Activated naive CD4-positive, alpha-beta T cell treated with anti-CD3 and anti-CD28 coated beads, Interleukin-2, amount 50 U/mL, for 16 hours (primary cell): ENCODE results near the gene RMC1.
"Not testable (repeated sequence)": the region's sequence is repeated elsewhere in the genome, so short reads cannot be mapped to it uniquely, and the experiment has no call there.

Source experiments
- DNase-seq: peaks from one replicate; pipeline ENCODE4 v3.0.0-alpha.2; 2020

The RMC1 gene

DNA sequence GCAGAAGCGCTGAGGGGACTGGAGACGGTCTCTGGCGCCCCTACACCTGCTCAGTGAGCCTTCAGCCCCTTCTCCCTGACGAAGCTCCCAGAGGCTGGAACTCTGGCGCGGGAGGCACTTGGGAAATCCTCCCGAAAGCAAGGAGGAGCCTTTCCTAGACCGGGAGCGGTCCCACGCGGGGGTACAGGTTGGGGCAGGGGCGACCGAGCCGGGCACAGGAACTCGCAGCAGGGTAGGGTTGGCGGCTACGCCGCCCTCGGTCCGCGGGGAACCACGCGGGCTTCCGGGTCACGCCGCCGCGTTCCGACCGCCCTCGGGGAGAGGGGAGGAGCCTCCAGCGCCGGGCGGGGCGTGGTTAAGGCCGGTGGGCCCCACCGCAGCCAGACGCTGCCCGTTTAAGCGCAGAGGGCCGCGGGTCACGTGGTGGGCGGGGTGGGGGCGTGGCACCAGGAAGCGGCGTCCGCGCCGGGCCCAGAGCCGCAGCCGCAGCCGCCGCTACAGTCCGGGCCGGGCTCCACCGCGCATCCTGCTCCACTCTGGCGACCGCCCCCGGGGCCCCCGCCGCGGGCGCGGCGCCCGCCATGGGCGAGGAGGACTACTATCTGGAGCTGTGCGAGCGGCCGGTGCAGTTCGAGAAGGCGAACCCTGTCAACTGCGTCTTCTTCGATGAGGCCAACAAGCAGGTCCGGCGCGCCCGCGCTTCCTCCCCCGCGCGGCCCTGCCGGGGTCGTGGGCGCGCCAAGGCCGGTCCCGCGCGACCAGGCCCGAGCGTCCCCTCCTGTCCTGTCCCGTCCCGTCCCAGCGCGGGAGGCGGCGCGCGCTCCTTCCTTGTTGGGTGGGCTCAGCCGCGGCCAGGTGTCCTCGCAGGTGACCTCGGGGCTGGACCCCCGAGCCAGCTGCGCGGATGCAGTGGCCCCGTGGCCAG, at the start of gene RMC1:
RMC1 (plus strand) TSS at position 474 of the 925 bp plus-strand sequence; CDS start at position 582, 108 bp downstream.
- peak; percentile 98 for DNase-seq

DNA sequence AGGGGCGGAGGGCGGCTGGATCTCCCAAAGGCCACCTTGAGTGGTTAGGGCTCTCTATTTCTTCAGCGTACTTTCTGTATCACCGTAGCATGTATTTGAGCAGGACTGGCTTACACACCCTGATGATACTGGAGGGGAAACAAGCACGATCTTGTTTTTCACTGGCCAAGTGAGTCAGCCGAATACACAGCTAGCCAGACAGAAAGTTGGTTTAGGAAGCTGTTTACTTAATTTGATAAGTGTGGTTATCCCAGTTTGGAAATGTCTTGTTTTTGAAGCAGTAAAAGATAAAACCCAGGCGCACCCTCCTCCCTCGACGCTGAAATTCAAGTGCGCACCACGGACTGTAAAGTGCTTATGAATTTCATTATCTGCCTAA, 49.6 kb upstream of the RMC1 start:
- no peak for DNase-seq

DNA sequence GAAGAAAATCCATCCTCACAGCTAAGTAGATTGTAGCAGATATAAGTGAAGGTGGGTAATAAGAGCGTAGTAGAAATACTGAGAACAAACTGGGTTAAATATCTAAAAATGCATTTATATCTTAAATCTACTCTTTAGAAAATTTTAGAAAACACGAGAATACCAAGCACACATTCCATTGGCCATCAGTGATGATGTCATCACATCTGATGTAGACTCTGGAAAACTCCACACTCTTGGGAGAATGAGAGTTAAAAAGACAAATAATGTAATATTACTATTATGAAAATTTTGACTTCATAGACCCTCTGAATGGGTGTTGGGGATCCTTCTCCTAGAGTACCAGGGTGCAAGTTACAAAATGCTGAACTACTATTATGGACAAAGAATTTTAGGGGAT, 46.5 kb upstream of the RMC1 start:
- DNase-seq, result no peak

DNA sequence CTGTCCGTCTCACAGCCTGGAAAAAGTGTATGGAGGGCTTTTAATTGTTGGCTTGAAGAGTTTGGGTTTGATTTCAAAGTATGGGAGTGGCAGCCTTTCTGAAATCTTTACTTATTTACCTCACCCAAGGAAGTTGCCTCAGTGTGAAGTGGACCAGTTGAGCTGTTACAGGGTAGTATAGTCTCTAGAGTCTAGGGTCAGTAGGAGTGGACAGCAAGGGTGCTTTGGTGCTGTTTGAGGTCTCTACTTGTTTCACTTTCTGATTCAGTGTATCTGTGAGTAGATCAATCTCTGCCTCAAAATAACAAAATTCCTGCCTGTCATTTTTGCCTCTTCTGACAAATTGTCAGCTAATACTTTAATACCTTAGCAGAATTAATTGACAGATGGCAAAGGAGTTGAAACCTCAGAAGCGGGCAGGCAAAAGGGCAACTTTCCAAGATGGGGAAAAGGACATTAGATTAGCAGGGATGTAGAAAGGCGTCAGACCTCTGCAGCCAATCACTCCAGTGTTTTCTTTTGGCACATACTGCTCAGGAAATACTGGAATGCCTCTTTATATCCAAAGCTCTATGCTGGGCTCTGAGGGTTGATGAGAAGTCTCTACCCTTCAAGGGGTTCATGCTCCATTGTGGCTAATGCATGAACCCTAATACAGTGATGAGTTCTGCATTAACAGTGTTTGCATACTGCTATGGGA, 44.3 kb upstream of the RMC1 start:
- DNase-seq, result no peak

DNA sequence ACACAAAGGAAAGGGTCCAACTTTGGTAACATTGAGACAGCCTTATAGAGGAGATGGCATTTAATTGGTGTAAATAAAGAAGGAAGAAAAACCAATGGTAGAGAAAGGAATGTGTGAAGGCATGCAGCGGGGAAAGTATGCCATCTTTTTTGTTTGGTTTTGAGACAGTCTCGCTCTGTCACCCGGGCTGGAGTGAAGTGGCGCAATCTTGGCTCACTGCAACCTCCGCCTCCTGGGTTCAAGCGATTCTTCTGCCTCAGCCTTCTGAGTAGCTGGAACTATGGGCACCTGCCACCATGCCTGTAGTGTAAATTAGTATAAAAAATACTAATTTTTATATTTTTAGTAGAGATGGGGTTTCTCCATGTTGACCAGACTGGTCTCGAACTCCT, 43.8 kb upstream of the RMC1 start:
- no peak for DNase-seq

DNA sequence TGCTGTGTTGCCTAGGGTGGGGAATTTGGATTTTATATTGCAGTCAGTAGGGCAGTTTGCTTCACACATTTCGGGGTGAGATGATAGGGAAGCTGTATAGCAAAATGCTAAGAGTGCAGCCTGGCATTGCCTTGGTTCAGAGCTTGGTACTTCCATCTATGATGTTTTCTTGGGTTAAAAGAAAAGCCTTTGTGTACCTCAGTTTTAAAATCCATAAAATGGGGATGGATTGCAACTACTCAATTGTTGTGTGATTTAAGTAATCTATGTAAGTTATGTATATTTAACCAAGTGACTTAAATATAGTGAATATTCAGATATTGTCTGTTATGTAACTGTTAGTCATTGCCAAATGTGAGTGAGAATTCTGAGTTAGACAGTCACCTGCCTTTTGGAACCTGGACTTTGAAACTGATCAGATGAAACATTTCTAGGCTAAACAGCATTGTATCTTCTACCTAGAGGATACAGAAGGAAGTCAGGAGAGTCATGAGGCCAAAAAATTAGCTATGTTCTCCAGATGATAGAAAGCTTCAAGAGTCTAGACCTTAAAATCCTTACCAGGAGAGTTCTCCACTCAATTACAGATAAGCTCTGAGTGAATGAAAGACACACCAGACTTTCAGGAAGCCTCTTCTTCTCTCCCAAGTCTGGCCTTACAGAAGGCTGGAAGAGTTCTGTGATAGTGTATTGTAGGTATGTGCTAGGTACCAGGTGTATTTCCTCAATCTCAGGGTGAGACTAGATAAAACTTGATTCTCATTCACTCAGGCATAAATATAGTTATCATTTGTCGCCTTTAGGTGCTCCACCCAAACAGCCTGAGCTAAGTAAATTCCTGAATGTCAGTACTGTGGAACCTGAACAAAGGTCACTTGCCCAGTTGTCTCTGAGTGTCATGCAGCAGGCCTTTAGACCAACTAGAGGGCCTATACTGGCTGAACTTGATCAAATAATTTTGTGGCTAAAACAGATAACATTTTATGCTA, 42.7 kb upstream of the RMC1 start:
- no peak for DNase-seq

DNA sequence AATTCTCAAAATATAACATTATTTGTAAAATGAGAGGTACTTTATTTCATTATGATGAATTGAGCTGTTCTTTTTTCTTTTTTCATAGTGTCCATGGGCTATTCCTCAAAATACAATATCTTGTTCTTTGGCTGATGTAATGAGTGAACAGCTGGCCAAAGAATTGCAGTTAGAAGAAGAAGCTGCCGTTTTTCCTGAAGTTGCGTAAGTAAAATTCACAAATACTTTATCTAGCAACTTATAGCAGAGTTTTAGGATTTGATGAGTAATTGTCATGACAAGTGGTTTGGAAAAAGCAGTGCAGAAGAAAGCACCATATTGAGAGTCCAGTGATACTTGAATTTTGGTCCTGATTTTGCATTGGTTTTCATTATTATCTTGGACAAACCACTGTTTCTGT, 40.4 kb upstream of the RMC1 start:
- no peak for DNase-seq

DNA sequence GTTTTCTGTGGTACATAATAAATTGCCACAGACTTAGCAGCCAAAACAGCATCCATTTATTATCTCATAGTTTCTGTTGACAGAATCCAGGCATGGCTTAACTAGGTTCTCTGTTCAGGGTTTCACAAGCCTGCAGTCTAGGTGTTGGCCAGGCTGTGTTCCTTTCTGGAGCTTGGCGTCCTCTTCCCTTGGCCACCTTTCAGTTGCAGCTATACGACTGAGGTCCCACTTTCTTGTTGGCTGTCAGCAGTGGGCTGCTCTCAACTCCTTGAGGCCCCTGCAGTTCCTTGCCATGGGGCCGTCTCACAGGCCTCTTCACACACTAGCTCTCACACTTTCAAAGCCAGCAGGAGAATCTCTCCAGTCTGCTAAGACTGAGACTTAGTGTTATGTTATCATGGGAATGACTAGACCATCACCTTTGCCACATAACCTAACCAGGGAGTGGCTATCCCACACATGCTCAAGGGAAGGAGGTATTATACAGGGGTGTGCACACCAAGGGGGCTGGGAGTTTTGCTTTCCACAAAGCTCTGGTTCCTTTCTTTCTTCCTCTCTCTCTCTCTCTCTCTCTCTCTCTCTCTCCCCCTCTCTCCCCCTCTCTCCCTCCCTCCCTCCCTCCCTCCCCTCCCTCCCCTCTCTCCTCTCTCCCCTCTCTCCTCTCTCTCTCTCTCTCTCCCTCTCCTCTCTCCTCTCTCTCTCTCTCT, 34.4 kb upstream of the RMC1 start:
- no peak for DNase-seq

DNA sequence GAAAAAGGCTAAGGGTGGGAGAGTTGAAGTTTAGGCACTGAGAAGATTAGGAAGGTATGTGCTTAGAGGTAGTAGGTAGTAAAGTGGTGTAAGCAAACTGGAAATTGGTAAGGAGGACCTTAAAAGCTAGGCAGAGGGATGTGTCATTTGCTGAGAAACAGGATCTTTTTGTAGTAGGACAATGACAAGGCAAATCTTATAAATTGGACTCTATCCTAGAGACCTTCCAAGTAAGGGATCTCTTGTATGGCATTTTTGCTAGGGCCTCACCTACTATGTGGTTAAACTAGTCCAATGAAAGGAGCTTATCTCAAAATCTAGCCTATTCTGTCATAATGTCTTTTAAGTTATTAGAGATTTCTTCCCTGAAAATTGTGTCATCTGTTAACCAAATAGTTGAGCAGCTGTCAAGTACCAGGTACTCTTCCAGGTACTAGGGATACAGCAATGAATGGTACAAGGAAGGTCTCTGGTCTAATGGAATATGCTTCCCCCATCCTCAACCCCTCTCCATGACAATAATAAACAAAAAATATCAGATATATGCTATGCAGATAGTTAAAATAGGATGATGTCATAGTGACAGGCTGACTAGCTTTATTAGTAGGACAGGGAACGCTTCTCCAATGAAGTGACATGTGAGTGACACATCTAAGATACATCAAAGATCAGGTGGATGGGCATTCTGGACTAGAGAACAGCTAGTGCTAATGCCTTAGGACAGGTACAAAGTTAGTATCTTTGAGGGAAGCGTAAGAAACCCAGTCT, 32.5 kb upstream of the RMC1 start:
- no peak for DNase-seq

DNA sequence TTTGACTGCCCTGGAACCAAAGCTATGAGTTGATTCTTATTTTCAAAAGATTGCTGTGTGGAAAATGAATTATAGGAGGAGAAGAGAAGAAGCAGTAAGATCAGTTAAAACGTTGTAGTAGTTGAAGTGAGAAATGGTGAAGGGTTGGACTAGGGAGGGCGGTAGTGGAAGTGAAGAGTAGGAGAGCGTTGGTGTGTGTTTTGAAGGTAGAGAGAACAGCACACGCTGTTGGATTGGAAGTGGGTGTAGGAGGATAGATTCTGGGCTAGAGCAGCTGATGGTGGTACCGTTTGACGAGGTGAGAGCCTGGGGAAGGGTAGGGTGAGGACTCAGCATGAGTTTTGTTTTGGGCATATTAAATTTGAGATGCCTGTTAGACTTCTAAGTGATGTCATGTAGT, 31.8 kb upstream of the RMC1 start:
- DNase-seq, result no peak

DNA sequence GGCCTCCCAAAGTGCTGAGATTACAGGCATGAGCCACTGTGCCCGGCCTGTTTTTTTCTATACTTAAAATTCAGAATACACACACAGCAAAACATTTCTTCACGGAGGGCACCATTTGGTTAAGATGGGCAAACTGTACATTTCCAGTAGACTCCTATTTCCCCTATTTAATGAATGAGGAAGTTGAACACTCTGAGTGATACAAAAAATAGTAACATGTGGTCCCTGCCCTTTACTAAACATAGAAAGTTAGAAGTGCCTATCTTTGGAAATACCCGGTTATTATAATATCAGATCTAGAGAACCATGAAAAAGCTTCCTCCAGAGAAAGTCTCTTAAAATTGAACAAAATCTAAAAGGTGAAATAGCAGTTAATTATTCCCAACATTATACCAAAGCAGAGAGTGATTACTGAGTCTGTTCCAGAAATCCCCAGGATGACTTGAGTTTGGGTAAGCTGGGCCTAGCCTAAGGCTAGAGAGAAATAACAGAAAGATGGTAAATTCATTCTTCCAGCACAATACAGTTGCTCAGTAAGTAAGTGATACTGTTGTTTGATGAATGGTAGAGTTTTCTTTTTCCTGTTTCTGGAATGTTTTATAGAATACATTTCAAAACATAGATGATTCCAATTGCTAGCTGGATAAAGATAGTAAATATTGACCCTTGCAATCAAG, 23.3 kb upstream of the RMC1 start:
- no peak for DNase-seq

DNA sequence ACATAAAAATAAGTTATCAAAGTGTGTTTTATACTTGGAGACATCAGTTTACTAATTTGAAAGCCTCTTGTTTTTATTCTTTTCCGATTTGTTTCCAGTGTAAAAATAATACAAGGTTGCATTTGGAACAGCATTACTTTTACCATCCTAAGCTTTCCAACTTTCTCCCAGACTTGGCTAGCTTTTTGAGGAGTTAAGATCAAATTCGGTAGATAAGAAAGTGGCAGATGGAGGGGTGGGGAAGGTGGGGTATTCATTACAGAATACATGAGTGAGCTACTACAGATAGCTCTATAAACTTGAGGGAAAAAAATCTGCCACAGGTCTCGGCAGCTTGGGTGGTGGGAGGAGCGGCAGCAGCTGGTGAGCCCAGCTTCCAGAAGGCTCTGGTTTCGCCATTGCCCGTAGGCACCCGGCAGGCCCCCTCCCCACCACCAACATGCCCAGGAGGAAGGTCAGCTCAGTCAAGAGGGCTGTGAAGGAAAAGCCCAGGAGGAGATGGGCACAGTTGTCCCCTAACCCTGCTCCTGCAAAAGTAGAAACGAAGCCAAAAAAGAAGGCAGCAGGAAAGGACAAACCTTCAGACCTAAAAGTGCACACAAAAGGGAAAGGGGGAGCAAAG, 18.6 kb upstream of the RMC1 start:
- no peak for DNase-seq

DNA sequence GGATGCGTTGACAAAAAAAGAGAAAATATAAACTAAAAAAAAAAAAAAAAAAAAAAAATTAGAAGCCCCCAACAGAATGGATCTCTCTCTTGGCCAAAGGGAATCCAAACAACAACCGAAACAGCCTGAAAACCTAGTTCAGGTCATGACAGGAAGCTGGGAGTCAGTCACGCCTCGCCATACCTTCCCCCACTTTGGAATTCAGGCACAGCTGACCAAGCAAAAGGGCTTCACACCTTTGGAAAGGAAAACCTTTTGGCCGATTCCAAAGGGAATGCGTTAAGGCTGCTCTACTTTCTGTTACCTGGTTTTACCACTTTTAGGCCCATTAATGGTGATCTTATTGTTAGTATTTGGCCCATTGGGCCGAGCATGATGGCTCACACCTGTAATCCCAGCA, 17.9 kb upstream of the RMC1 start:
- no peak for DNase-seq

DNA sequence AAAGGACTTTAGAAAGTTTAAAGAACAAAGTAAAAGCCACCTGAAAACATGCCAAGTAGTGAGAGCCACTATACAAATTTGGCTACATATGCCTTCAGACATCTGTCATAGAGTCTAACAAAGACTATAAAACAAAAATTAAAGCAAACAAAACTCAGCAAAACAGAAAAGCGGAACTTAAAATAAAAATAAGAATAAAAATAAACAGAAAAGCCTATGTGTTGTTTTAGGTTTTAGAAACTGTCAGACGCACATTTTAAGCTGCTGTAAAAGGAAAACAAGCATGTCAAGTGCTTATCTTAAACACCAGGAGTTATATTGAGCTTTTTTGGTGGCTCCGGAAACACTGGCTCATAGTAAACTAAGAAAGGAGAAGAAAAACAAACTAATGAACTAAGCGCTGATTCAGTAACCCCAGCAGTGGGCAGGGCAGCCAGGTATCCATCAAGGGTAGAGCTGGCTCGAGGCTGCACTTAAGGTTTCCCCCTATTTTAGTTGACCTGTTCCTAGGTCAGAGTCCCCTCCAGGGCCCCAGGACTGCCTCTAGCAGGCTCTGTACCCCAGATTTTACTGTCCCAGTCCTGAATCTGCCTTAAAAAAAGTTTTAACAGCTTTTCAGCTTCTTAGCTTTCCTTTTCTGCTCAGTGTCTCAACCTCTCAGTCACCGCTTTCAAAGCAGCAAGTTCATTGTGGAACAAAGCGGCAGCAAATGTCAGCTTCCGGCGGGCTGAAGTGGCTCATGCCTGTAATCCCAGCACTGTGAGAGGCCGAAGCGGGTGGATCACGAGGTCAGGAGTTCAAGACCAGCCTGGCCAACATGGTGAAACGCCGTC, 15.4 kb upstream of the RMC1 start:
- peak; percentile 52 for DNase-seq

DNA sequence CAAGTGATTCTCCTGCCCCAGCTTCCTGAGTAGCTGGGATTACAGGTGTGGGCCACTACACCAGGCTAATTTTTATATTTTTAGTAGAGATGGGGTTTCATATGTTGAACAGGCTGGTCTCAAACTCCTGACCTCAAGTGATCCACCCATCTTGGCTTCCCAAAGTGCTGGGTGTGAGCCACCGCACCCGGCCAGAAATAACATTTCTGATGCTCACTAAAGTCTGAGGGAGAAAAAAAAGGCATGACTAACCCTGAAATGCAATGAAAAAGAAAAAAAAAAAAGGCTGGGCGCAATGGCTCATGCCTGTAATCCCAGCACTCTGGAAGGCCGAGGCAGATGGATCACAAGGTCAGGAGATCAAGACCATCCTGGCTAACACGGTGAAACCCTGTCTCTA, 13.7 kb upstream of the RMC1 start:
- not testable (repeated sequence) for DNase-seq

DNA sequence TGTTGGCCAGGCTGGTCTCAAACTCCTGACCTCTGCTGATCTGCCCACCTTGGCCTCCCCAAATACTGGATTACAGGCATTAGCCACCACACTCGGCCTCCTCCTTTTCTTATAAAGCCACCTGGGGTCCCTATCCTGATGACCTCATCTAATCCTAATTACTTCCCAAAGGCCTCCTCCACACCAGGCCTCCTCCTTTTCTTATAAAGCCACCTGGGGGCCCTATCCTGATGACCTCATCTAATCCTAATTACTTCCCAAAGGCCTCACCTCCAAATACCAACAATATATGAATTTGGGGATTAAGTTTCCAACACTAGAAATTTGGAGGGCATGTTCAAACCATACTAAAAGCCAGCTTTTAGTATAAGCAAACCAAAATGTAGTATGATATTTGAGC, 9.7 kb upstream of the RMC1 start:
- no peak for DNase-seq

DNA sequence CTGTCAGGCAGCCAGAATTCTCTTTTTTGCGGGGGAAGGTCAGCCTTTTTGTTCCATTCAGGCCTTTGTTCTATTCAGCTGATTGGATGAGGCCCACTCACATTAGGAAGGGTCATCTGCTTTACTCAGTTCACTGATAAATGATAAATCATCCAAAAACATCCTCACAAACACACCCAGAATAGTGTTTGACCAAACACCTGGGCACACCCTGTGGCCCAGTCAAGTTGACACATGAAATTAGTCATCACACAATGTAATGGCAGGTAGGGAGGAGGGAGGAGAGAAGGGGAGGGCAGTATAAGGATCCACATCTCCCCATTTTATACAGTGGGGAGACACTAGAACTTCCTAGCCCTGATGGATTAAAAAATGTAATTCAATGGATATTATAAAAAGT, 8.3 kb upstream of the RMC1 start:
- no peak for DNase-seq

DNA sequence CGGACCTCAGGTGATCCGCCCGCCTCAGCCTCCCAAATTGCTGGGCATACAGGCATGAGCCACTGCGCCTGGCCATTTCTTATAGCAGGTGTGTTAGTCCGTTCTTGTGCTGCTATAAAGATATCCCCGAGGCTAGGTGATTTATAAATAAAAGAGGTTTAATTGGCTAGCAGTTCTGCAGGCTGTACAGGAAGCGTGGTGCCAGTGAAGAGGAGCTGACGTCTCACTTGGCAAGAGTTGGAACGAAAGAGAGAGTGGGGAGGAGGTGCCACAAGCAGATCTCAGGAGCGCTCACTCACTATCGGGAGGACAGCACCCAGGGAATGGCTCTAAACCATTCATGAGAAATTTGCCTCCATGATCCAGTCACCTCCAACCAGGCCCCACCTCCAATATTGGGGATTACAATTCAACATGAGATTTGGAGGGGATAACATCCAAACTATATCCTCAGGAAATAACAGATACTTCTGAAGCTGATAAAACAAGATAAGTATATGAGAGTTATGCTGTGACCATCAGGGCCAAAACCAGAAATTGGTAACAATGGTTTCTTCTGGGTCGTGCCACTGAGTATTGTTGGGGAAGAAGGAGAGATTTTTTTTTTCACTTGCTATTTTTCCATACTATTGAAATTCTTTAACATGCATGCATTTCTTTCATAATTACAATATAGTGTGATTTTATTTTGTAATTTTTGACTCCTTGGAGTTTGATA, 7.4 kb upstream of the RMC1 start:
- DNase-seq, result no peak

DNA sequence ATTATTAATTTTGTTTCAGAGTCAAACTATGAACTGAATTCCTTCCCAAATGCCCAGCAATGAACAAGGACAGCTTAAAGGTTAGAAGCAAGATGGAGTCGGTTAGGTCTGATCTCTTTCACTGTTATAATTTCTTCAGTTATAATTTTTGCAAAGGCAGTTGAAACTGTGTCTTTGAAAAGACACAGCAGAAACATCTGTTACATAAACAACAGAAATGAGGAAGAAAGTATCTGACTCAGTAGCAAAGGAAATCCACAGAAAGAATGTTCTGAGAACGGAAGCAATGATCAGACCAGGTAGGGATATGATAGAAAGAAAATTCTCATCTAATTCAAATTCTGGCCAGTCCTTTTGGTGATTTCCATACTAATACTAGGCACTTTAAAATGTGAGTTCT, 5.2 kb upstream of the RMC1 start:
- no peak for DNase-seq
